ENCODE results near the gene AGPAT4.

The AGPAT4 gene

GRCh38 chr6:161254464-161255253 lies 19.2 kb downstream of the AGPAT4 start:
- DNase-seq, result no peak

- no peak for DNase-seq
These were observed 19.8 kb downstream of the AGPAT4 start for GRCh38 chr6:161254126-161254463.

DNA sequence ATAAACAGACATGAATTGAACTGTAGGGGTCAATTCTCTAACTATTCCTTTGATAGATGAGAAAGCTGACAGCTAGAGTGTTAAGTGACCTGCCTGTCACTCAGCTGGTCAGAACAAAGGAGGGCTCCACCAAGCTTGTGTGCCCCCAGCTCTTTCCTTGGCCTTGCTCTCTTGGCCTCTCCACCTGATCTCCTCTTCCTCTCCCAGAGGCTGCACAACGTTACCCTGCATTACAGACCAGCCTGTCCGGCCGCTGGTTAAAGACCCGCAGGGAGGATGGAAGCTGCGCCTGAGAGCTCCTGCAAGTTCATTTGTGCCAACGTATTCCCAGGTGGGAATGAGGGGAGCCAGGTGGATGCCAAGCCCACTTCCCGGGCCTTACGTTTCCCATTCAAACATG lies 22.5 kb downstream of the AGPAT4 start:
- DNase-seq, result no peak

DNA sequence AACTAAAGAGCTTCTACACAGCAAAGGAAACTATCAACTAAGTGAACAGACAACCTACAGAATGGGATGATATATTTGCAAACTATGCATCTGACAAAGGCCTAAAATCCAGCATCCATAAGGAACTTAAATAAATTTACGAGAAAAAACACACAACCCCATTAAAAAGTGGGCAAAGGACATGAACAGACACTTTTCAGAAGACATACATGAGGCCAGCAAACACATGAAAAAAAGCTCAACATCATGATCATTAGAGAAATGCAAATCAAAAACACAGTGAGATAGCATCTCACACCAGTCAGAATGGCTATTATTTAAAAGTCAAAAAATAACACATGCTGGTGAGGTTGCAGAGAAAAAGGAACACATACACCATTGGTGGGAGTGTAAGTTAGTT lies 24.5 kb downstream of the AGPAT4 start:
- DNase-seq, result no peak

DNA sequence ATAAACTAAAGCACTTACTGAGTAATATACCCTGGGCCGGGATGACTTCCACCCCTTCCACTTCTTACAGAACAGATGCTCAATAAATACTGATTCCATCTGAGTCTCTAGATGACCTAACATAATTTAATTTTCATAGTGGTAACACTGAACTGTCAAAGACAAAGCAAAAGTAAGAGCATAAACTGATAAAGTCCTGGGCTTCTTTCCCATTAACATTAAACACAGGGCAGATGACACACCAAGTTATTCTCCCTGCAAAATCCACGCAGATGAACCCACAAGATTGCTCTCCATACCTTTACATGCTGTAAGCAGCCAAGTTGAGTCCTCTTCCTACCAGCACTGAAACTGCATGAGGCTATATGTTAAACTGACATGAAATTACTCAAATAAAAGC lies 27.1 kb downstream of the AGPAT4 start:
- no peak for DNase-seq

- no peak for DNase-seq
These were observed 28.5 kb downstream of the AGPAT4 start for GRCh38 chr6:161245363-161245762.

GRCh38 chr6:161244725-161245124 lies 29.1 kb downstream of the AGPAT4 start:
- DNase-seq, result no peak

GRCh38 chr6:161242779-161243693 lies 30.8 kb downstream of the AGPAT4 start:
- no peak for DNase-seq

- no peak for DNase-seq
These were observed 31.7 kb downstream of the AGPAT4 start for GRCh38 chr6:161242113-161242512.

- DNase-seq, result no peak
These were observed 34.9 kb downstream of the AGPAT4 start for GRCh38 chr6:161239001-161239400.

DNA sequence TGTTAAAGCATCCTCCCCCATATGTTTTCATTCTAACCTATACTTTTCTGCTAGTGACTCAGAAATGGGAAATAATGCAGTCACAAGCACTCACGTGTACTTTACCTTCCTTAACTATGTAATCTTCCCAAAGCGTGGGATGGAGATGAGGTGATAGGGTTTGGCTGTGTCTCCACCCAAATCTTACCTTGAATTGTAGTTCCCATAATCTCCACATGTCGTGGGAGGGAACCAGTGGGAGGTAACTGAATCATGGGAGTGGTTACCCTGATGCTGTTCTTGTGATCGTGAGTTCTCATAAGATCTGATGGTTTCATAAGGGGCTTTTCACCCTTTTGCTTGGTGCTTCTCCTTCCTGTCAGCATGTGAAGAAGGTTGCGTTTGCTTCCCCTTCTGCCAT lies 35.4 kb downstream of the AGPAT4 start:
- DNase-seq, result no peak

DNA sequence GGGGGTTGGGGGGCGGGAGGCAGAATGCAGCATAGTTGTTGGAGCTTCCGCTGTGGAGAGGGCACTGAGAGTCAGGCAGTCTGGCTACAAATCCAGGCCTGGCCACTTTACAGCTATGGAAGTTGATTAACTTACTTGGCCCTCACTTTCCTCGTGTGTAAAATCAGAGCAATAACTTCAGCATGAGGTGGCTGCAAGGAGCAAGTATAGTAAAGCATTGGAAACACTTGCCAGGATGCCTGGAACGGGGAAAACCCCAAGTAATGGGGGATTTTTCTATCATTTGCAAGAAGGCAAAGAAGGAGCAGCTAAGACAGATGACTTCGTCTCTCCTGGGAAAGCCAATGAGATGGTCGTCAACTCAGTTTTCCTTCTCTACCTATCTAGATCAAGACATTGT lies 35.8 kb downstream of the AGPAT4 start:
- no peak for DNase-seq

- no peak for DNase-seq
These were observed 36.7 kb downstream of the AGPAT4 start for GRCh38 chr6:161237176-161237575.

DNA sequence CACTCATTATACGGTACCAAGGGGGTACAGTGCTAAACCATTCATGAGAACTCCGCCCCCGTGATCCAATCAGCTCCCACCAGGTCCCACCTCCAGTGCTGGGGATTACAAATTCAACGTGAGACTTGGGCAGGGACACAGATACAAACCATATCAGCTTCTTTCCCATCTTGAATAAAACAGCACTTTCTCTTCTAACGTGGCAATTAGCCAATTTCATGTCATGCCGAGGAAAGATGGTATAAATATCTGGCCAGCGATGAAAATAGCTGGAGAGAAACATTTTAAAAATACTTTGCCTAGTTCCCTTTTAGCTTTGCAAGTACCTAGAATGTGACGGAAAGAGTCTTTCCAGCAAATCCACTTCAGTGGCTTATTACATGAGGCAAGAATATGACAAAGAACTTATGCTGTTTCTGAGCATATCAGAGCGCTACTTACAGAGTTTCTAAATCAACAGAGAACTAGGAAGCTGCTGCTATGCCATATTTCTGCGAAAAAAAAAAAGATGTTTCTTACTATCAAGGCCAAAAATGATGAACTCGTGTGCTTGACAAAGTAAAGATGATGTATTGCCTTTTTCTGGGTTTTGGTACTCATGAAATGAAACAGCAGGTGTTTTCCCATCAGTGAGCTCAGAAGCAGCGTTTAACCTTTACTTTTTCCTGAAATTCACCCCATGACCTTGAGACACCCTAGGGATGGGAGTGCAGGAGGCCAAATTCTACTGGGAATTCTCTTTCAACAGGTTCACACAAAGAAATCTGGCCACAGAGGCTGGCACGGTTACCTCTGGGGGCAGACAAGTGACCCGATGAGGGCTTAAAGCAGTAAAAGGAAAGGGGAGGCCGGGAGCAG lies 37.9 kb downstream of the AGPAT4 start:
- DNase-seq, result no peak

GRCh38 chr6:161233986-161234661 lies 39.7 kb downstream of the AGPAT4 start:
- no peak for DNase-seq

DNA sequence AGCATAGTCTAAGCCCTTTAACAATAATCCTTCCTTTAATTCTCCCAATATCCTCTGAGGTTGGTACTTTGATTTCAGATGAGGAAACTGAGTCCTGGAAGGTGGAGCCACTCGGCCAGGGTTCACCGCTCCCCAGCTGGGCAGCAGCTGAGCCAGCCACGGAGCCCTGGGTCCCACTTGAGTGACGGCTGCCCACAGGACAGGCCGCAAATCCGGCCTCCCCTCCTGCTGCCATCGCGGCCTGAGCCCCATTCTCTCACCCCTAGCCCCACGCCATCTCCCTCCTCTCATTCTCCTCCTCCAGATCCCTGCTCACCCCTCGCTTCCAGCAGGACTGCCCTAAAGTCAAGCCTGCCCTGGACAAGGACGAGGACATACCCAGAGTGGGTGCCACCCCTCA lies 41.4 kb downstream of the AGPAT4 start:
- DNase-seq, result no peak

DNA sequence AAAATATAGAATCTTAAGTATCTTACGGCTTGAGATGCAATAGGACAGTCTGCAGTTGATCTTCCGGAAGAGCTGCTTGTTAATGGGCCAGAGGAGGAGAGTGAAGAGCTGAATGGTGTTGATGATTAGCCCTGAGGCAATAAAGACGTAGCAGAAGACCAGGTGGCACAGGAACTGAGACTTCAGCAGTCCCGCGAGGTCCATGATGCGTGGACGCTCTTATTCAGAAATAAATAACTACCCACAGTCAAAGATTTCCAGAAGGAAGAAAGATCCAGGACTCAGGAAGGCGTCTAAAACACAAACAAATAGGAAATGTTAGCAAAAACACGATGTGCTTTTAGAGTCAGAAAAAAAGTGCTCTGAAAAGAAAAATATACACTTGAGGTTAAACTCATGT lies 41.9 kb downstream of the AGPAT4 start:
- no peak for DNase-seq

- no peak for DNase-seq
These were observed 43.5 kb downstream of the AGPAT4 start for GRCh38 chr6:161230339-161230738.

GRCh38 chr6:161228921-161229591 lies 44.8 kb downstream of the AGPAT4 start:
- no peak for DNase-seq

DNA sequence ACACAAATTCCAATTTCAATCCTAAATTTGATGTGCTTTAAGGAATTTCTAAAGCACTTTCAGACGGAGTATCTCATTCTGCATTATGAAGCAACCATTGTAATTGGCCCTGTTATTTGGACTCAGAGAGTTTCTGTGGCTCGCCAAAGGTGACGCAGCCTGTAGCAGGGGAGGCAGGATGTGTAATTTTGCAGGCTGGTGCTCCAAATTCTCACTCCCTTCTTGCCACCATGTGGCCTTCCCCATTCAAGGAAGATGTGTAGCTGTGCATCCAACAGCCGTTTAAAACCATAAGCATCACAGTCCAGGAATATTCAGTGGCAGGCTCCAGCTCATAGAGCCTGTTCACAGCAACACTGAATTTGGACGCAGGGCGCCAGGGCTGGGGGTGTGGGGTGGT lies 45.8 kb downstream of the AGPAT4 start:
- DNase-seq, result no peak

DNA sequence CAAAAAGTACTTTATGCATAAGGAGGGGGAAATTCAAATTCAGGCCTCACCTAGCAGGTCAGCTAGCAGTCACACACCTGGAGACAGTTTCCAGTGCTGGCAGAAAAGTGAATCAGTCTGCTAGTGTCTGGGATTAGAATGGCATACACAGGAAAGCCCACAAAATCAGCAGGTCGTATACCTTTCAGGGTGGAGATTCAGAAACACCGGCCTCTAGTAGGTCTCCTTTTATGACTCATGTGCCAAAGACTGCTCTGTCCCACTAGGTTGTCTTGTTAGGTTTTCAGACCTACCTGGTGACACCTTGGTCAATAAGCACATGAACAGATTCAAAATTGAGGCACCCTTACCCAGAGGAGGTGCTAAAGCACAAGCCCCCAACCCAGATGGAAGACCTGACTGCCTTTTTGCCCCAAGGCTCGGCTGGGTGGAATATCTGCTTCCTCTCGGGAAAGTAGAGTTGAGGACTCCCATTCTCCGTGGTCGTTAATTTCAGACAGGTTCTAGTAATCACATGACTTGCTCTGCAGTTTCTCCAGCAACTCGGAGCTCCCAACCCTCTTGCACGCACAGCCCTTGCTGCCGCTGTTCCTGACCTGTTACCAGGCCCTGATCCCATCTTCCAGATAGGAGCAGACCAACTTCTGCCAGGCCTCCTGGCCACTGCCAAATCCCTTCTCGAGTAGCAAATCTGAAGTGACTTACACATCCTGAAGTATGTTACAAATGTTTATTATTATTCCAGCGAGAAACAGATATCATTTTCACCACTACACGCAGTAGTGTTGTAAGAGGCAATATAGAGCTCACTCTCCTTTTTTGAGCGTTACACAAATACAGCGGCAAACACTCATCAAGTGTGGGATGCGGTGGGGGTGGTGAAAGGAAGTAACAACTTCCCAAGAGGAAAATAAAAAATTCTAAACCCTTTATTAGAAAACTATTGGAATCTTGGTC lies 46.6 kb downstream of the AGPAT4 start:
- no peak for DNase-seq
